HFF-Myc (cell line): ENCODE measurements around the gene SH3RF3.

Experiments
- DNase-seq: peaks from one replicate; pipeline ENCODE4 v3.0.0-alpha.2; 2011; ENCODE audit warnings: low read depth; ENCODE audit errors: extremely low read depth
- H3K4me3 ChIP-seq: replicated peaks from 2 replicates; pipeline ENCODE4 v1.5.1; 2011; ENCODE audit warnings: low read depth, mild to moderate bottlenecking, control low read depth, low read length
- CTCF ChIP-seq: IDR thresholded peaks from 2 replicates; pipeline ENCODE4 v1.5.1; 2012; ENCODE audit warnings: mild to moderate bottlenecking, low read depth, low read length, control low read depth; ENCODE audit errors: missing control alignments

Gene SH3RF3

GRCh38 chr2:109094144-109094543 lies 34.9 kb upstream of the SH3RF3 start:
- H3K4me3 ChIP-seq = no peak overlapping the region
- no peak for TF ChIP-seq CTCF
- no peak for DNase-seq

GRCh38 chr2:109098251-109098920 lies 30.6 kb upstream of the SH3RF3 start:
- no peak for DNase-seq
- TF ChIP-seq CTCF = no peak
- no peak overlapping the region for H3K4me3 ChIP-seq

- no peak for TF ChIP-seq CTCF
- DNase-seq = no peak
- no peak overlapping the region for H3K4me3 ChIP-seq
These were observed 30.1 kb upstream of the SH3RF3 start for GRCh38 chr2:109098921-109099273.

GRCh38 chr2:109102588-109103233 lies 26.3 kb upstream of the SH3RF3 start:
- no peak for DNase-seq
- no peak for TF ChIP-seq CTCF
- H3K4me3 ChIP-seq = no peak overlapping the region

GRCh38 chr2:109105113-109105512 lies 23.9 kb upstream of the SH3RF3 start:
- no peak for DNase-seq
- no peak for TF ChIP-seq CTCF
- no peak overlapping the region for H3K4me3 ChIP-seq

- TF ChIP-seq CTCF = no peak
- no peak overlapping the region for H3K4me3 ChIP-seq
- DNase-seq = no peak
These were observed 20.3 kb upstream of the SH3RF3 start for GRCh38 chr2:109108740-109109139.

- no peak for DNase-seq
- H3K4me3 ChIP-seq = no peak overlapping the region
- no peak for TF ChIP-seq CTCF
These were observed 19.7 kb upstream of the SH3RF3 start for GRCh38 chr2:109109342-109109741.
